ENCODE results near the gene TIMM50. TPM values are rescaled to one million over a fixed set of nuclear protein-coding genes. Genes with fewer than 3 reads are reported as not detected.

The TIMM50 gene
- total RNA-seq, 1 experiment from 2014 or later = 85.5 TPM

- DNase-seq = no peak
- peaks cover 3% of the 10 kb centered on the region; the same call in 1 of the 2 replicates for H3K27me3 ChIP-seq (ENCODE audit: insufficient read depth, low read depth)
- CTCF ChIA-PET = no interaction called here
Observed at GRCh38 chr19:39514840-39515550, 34.4 kb downstream of the TIMM50 start, which contains the start of gene SELENOV. SELENOV (plus strand) TSS chr19:39515139; CDS start chr19:39515213, 74 bp downstream.

GRCh38 chr19:39515551-39516191 is 35.0 kb downstream of the TIMM50 start:
- peaks cover 3% of the 10 kb centered on the region; the same call in 1 of the 2 replicates for H3K27me3 ChIP-seq (ENCODE audit: insufficient read depth, low read depth)
- H4K20me1 ChIP-seq (ENCODE audit: insufficient read depth) = no peaks in the 10 kb centered on the region
- H3K36me3 ChIP-seq (ENCODE audit: low read depth) = no peaks in the 10 kb centered on the region
- no TSS peak for BruUV-seq (replicated peaks)
- DNase-seq = no peak
- no peak overlapping the region for H2AFZ ChIP-seq
- H3F3A ChIP-seq (ENCODE audit: insufficient read depth, low read depth) = peaks cover 4% of the 10 kb centered on the region; the same call in 1 of the 2 replicates
- TF ChIP-seq EZH2 (IDR thresholded peaks at IDR 0.05; ENCODE audit: low read depth) = no peak
- TF ChIP-seq CTCF (conservative IDR thresholded peaks at IDR 0.05) = no peak
- POLR2A ChIA-PET (ENCODE audit: unreplicated experiment) = interaction anchor here (0.6 kb wide), 1 partner anchor 60 kb away, joined by 13 read pairs; no protein-coding TSS in a partner anchor
- CTCF ChIA-PET = no interaction called here
- H3K27ac ChIP-seq = no peak overlapping the region
- no peaks in the 10 kb centered on the region for H3K9me3 ChIP-seq (ENCODE audit: insufficient read depth, low read depth)
- intact Hi-C loops (cut with micrococcal nuclease; ENCODE audit: unreplicated experiment) = no loop called here
- no peak overlapping the region for H3K4me2 ChIP-seq
- H3K79me2 ChIP-seq (ENCODE audit: low read depth) = no peaks in the 10 kb centered on the region
- H3K4me3 ChIP-seq = no peak overlapping the region
- H3K9me2 ChIP-seq (ENCODE audit: insufficient read depth) = no peaks in the 10 kb centered on the region
- no peaks in the 10 kb centered on the region for H3K4me1 ChIP-seq (replicated peaks; ENCODE audit: insufficient read depth)

More at GRCh38 chr19:39514840-39515550, 34.4 kb downstream of the TIMM50 start, which contains the start of gene SELENOV:
- peaks cover 4% of the 10 kb centered on the region; the same call in 1 of the 2 replicates for H3F3A ChIP-seq (ENCODE audit: insufficient read depth, low read depth)
- TF ChIP-seq CTCF (conservative IDR thresholded peaks at IDR 0.05) = no peak
- TF ChIP-seq EZH2 (IDR thresholded peaks at IDR 0.05; ENCODE audit: low read depth) = no peak
- H2AFZ ChIP-seq = no peak within 1 kb of the TSS
- BruUV-seq (replicated peaks) = no TSS peak
- POLR2A ChIA-PET (ENCODE audit: unreplicated experiment) = no interaction called here
- no peaks in the 10 kb centered on the region for H3K79me2 ChIP-seq (ENCODE audit: low read depth)
- H3K36me3 ChIP-seq (ENCODE audit: low read depth) = no peaks in the 10 kb centered on the region
- no peaks in the 10 kb centered on the region for H4K20me1 ChIP-seq (ENCODE audit: insufficient read depth)
- H3K9me3 ChIP-seq (ENCODE audit: insufficient read depth, low read depth) = no peaks in the 10 kb centered on the region
- intact Hi-C loops (cut with micrococcal nuclease; ENCODE audit: unreplicated experiment) = no loop called here
- no peaks in the 10 kb centered on the region for H3K9me2 ChIP-seq (ENCODE audit: insufficient read depth)
- no peak within 1 kb of the TSS for H3K4me3 ChIP-seq
- no peak within 1 kb of the TSS for H3K4me2 ChIP-seq
- no peak within 1 kb of the TSS for H3K27ac ChIP-seq
- H3K4me1 ChIP-seq (replicated peaks; ENCODE audit: insufficient read depth) = no peaks in the 10 kb centered on the region

GRCh38 chr19:39516270-39516669 is 35.6 kb downstream of the TIMM50 start:
- intact Hi-C loops (cut with micrococcal nuclease; ENCODE audit: unreplicated experiment) = no loop called here
- no peaks in the 10 kb centered on the region for H3K79me2 ChIP-seq (ENCODE audit: low read depth)
- H3K4me1 ChIP-seq (replicated peaks; ENCODE audit: insufficient read depth) = no peaks in the 10 kb centered on the region
- H3K36me3 ChIP-seq (ENCODE audit: low read depth) = no peaks in the 10 kb centered on the region
- no TSS peak for BruUV-seq (replicated peaks)
- H3K9me2 ChIP-seq (ENCODE audit: insufficient read depth) = no peaks in the 10 kb centered on the region
- peaks cover 3% of the 10 kb centered on the region; the same call in 1 of the 2 replicates for H3K27me3 ChIP-seq (ENCODE audit: insufficient read depth, low read depth)
- H3F3A ChIP-seq (ENCODE audit: insufficient read depth, low read depth) = peaks cover 4% of the 10 kb centered on the region; the same call in 1 of the 2 replicates
- CTCF ChIA-PET = no interaction called here
- H3K4me3 ChIP-seq = no peak overlapping the region
- DNase-seq = no peak
- TF ChIP-seq EZH2 (IDR thresholded peaks at IDR 0.05; ENCODE audit: low read depth) = no peak
- no peak for TF ChIP-seq CTCF (conservative IDR thresholded peaks at IDR 0.05)
- no peak overlapping the region for H3K27ac ChIP-seq
- no peak overlapping the region for H3K4me2 ChIP-seq
- H2AFZ ChIP-seq = no peak overlapping the region
- POLR2A ChIA-PET (ENCODE audit: unreplicated experiment) = interaction anchor here (0.6 kb wide), 1 partner anchor 61 kb away, joined by 13 read pairs; no protein-coding TSS in a partner anchor
- no peaks in the 10 kb centered on the region for H4K20me1 ChIP-seq (ENCODE audit: insufficient read depth)
- H3K9me3 ChIP-seq (ENCODE audit: insufficient read depth, low read depth) = no peaks in the 10 kb centered on the region

All from PC-9 (cell line).